GM19238 (cell line): ENCODE results near the gene MGAT4B.
A peak's percentile ranks its signal among the peaks of the same experiment; 100 is the strongest.

ENCODE experiments used
- DNase-seq: peaks from one replicate; pipeline ENCODE4 v3.0.0; 2011; ENCODE audit warnings: low spot score; ENCODE audit not compliant: insufficient read length

The MGAT4B gene

DNA sequence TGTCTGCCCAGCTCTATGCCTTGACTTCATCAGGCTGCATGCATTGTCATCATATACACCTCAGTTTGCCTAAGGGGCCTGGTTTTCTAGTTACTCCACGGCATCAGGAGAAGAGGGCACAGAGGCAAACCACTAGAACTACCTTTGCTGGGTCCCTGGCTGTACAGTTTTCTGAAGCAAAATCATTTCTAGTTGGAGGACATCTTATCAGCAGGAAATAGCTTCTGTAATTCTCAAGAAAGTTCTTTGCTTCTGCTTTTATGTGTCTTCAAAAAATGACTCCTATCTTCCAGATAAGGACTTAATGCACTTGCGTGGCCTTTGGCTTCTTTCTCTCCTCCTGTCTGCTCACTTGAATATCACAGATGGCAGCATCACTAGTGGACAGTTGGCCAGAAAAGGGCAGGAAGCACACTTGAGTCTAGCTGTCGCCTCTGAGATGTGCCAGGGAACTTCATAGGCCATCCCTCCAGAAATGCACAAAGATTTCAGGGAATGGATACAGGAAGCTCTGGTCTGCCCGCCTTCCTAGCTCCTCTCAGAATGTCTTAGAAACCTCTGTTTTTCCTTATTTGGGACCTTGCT is 35.3 kb downstream of the MGAT4B start:
- DNase-seq, result no peak

DNA sequence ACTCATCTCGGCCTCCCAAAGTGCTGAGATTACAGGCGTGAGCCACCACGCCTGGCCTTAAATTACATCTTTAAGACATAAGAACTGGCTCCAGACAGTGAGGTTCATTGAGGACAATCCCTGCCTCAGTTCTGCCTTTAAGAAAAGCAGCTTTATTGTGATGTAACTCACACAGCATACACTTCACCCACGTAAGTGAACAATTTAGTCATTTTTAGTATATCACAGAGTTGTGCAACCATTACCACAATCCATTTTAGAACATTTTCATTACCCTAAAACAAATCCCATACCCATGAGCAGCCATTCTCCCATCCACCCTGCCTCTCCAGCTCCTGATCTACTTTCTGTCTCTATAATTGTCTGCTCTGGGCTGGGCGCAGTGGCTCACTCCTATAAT is 36.9 kb downstream of the MGAT4B start:
- DNase-seq, result no peak

DNA sequence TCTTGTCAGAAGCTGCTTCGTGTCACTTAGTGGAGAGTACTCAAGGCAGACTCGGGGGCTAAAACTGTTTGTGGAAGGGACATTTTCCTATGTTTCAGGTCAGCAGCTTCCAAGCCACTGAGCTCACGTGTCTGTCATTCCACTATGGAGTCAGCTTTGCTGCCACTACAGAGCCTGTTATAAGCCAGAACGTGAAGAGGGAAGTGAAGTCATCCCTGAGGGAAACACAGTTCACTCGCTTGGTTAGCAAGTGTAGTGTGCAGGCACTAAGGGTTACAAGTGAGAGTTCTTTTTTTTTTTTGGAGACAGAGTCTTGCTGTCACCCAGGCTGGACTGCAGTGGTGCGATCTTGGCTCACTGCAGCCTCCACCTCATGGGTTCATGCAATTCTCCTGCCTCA is 37.4 kb downstream of the MGAT4B start:
- DNase-seq, result no peak

DNA sequence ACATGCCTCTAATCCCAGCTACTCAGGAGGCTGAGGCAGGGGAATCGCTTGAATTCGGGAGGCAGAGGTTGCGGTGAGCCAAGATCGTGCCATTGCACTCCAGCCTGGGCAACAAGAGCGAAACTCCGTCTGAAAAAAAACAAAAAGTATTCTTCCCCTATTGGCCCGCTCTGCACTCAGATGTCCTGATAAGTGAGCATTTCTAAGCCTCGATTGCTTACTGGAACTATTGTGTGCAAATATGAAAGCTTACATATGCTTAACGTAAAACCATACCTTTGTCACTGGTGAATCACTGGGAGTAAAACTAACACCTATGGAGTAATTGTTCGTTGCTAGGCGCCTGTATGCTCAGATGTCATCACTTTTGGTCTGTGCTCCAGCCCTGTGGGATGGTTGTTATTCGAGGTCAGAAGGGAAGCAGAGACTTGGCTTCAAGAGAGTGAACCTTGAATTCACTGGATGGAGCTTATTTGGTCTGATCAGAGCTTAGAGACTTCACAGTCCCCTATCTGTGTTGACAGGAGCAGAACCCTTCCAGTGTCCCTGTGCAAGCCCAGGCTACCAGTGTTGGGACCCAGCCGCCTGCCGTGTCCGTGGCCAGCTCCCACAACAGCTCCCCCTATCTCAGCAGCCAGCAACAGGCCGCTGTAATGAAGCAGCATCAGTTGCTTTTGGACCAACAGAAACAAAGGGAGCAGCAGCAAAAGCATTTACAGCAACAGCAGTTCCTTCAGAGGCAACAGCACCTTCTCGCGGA is 38.2 kb downstream of the MGAT4B start:
- DNase-seq, result no peak

DNA sequence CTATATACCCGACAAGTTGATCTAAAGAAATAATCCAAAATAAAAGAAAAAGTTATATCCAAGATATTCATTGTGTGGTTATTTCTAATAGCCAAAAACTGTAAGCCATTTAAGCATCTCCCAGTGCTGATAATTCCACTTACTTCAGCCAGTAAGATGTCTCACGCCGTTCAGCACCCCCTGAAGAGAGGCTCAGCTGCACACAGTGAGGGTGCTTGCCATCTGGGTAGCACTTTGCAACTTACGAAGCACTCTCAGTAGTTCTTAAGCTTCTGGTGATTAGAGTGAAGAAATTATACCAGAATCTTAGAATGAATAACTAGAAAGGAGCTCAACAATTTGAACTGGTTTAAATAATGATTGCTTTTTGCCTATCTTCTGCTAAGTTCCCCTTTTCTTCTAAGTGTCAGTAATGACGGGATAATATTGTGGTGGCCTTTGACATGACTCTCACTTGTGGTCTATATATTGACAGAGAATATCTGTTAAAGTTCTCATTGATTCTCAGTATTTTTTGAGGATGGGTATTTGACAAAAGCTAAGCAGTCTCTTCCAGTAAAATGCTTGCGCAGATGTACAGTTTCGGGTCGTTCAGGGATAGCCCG is 39.1 kb downstream of the MGAT4B start:
- no peak for DNase-seq

DNA sequence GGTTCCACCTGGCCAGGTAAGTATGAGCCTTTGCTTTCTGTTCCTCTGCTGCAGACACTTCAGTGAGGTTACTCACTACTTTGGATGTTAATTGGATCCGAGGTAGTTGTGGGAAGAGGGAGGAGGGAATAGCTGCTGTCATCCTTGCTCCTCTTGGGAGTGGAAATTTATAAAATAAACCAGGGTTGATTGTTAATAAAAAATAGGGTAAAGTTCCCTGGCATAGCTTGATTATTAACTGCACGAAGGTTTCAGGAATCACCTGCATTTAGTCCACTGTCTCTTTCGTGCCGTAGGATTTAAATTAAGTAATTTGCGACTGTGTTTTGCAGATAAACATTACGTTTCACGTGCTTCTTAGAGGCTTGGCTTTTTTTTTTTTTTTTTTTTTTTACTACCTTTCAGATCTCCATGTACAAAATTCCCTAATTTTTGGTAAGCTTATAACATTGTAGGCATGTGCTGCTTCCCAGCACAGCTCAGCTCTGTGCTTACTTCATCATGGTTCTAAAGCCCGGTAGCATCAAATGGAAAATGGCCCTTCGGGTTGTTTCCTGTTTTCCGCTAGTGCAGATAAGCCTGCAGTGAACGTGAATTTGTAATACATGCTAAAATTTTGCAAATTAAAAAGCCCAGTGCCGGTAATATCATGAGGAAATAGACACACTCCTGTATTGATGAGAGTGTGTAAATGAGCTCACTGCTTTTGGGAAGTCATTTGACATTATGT is 39.8 kb downstream of the MGAT4B start:
- DNase-seq, result no peak

DNA sequence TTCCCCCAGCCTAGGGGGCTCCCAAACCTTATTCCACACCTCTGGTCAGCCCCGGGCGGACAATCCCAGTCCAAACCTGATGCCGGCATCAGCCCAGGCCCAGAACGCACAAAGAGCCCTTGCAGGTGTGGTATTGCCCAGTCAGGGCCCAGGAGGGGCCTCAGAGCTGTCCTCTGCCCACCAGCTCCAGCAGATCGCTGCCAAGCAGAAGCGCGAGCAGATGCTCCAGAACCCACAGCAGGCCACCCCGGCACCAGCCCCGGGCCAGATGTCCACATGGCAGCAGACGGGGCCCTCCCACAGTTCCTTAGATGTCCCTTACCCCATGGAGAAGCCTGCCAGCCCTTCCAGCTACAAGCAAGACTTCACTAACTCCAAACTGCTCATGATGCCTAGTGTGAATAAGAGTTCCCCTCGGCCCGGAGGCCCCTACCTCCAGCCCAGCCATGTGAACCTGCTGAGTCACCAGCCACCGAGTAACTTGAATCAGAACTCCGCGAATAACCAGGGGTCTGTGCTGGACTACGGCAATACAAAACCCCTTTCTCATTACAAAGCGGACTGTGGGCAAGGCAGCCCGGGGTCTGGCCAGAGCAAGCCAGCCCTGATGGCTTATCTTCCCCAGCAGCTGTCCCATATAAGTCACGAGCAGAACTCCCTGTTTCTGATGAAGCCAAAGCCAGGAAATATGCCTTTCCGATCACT is 40.5 kb downstream of the MGAT4B start:
- DNase-seq, result no peak

DNA sequence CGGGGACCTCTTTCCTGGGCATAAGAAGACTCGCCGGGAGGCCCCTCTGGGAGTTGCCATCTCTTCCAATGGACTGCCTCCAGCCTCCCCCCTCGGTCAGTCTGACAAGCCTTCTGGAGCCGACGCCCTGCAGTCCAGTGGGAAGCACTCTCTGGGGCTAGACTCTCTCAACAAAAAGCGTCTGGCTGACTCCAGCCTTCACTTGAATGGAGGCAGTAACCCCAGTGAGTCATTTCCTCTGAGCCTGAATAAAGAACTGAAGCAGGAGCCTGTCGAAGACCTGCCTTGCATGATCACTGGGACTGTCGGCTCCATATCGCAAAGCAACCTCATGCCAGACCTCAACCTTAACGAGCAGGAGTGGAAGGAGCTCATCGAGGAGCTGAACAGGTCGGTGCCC is 41.3 kb downstream of the MGAT4B start:
- DNase-seq, result no peak

DNA sequence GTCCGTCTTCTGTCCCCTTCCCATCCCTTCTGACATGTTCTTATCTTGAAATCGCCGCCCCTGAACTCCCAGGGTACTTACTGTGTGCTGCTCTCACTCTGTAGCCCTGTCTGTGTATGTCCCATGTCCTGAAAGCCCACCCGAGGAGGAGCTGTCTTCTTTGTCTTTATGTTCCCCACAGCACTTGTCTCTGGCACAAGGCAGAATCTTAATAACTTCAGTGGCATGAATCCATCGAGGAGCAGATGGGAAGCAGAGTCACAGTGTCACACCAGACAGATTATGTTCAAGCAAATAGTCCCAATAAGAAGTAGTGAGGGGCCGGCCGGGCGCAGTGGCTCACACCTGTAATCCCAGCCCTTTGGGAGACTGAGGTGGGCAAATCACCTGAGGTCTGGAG is 42.6 kb downstream of the MGAT4B start:
- no peak for DNase-seq

DNA sequence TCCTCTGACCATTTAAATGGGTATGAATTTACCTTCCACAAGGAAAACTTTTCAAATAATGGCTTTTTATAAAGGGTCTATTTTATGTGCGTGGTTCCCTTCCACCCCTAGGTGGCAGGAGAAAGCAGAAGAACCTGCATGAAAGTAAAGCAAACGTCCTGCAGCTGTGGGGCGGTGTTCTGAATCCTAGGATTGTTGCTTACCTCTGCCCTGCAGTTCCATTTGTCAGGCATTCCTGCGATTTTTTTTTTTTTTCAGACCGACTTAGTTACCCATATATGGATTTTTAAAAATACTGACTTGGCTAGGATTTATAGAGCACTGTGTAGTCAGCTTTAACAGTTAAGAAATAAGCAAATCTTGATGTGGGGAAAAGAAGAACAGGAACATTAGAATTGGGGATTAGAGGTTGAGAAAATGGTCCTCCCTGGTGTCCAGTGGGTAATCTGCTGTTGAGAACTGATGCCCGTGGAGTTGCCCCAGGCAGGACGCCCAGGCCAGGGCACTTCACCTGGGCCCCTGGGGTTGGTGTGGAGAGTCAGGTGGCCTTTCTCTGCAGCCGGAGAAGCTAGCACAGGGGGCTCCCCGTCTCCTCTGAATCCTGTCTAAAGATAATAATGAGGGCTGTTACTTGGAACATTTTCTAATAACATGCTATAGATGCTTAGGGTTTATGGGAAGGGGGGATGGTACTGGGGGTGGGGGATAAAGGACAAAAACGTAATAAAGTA is 43.3 kb downstream of the MGAT4B start:
- DNase-seq, result peak; percentile 50

DNA sequence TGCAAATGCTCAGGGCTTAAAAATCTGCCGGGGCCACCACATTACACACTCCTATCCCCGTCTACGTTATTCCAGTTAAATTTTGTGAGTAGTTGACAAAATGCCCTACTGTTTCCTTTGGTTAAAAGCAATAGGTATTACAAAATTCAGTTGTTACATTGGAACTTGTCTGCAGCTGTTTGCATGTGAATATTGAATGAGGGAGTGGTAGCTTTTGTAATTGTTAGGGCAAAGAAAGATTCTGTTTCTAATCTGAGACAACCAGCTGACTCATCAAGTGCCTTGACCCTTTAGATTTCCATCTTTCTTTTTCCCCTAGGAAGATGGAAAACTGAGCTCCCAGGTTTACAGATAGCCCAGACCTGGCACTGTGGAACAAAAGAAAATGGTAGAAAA is 43.9 kb downstream of the MGAT4B start:
- no peak for DNase-seq

DNA sequence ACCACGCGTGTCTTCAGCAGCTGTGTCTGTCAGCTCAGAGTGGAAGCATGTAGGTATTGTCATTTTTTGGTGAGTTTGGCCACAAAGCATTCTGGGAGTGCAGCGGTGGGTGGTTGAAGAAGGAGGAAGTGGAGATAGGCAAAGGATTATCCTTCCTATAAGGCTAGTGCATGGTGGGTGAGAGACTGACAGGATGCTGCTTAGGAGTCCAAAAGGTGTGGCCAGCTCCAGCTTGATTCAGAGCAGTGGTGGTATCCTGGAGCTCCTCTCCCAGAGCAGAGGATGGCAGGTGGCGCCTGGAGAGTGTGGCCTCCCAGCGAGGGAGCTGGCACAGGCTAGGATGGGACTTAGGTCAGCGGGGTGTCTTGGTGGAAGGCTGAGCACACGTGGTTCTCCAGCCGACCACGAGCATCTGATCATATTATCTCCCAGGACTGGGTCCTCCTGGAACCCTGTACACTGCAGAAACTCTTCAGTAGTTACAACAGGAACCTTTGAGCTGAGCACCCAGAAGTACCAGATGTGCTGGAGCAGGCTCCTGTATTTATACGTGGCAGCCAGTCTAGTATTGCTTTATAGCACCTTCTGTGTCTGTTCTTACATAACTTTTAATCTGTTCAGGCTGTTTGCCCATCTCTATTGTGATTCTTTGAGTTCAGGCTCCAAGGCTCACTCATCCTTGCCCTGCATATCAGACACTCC is 44.4 kb downstream of the MGAT4B start:
- peak; percentile 28 for DNase-seq

DNA sequence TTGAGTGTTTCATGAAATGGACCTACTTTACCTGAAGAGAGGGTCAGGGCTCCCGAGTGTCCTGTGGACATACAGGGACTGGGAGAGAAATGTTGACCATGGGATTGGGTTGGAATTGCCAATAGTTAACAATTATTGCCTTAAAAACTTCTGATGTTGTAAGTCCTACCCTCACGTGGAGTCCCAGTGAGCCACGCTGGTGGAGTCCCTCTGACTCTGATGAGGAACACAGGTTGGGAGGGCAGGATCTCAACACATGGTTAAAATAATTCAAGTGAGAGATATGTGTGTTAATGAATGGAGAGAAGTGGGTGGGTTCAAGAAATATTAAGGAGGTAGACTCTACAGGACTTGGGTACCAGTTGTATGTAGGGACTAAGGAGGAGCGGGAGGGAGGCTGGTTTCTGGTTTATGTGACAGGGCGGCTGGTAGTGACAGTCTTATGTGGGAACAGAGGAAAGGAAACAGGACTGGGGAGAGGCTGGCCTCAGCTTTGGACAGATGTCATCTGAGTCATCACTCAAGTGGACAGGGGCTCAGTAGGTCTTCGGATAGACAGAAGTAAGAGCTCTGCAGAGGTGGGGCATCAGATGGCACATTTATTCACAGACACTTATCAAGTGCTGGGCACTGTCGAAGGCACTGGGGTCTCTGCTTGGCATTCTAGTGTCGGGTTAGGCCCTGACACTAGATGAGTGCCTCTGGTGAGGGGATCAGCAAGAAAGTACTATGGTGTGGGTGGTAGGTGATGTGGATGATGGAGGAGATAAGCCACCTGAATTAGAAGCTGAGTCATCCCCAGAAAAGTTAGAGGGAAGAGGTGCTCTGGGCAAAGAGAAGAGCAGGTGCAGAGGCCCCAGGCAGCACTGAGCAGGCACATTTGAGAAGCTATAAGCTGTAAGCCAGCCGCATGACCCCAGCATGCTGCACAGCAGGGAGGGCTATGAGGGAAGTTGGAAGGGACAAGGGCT is 46.8 kb downstream of the MGAT4B start:
- no peak for DNase-seq

DNA sequence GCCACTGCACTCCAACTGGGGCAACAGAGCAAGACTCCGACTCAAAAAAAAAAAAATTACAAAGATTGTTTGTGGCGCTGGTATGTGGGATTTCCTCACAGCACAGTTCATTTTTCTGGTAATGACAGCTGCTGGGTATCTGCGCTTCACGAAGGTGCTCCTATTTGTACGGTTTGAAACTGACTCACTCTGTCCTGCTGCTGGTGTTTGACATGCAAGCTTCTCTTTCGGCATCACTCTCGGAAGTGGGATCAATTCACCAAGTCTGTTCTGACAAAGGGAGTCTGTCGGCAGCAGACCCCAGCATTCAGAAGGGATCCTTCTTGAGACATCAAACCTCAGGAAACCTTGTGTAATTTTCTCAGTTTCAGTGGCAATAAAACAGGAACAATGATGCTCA is 47.7 kb downstream of the MGAT4B start:
- DNase-seq, result no peak

DNA sequence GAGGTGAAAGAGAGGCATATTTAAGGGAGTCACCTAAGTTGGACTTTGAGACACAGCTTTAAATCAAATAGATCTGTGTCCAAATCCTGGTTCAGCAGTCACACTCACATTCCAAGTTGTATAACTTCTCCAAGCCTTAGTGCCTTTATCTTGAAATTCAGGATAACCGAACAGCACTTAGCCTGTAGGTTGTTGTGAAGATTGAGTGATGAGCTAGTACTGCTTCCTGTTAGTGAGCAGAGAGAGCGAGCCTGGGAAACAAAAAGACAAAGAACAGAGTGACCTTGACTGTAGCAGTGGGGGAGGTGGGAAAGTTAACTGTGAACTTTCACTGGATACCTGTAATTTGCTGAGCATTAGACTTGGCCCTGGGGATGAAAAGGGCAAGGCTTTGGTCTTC is 51.6 kb downstream of the MGAT4B start:
- DNase-seq, result no peak

DNA sequence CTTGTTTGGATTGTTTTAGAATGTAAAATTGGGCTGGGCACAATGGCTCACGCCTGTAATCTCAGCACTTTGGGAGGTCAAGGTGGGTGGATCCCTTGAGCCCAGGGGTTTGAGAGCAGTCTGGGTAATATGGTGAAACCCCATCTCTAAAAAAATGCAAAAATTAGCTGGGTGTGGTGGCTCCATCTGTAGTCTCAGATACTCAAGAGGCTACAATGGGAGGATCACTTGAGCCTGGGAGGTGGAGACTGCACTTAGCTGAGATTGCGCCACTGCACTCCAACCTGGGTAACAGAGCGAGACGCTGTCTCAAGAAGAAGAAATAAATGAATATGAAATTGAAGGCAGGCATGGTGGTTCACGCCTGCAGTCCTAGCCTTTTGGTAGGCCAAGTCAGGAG is 52.7 kb downstream of the MGAT4B start:
- DNase-seq, result no peak

DNA sequence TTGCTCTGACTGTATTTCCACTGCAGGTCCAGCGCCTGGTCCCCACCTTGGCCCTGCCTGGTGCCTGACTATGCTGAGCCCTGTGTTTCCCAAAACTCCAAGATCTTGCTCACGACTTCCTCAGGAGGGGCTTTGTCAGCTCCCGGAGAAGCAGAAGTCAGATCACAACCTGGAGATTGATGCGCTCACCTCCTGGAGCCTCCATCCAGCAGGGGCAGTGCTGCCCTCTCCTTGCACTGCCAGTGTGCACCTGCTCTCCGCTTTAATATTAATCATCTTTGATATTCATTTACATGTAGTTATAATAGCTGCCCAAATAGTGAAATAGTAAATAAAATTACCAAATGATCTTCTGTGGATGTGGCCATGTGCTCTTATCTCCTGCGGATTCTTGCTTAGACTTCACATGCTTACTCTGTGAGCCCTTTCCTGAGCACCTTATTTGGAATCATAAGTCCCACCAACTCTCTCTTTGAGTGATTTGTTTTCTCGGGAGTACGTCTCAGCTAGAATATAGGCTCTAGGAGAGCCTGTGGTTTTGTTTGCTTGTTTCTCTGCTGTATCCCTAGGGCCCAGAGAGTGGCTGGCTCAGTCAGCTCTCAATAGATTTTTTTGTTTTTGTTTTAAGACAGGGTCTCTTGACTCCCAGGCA is 56.7 kb downstream of the MGAT4B start:
- no peak for DNase-seq

DNA sequence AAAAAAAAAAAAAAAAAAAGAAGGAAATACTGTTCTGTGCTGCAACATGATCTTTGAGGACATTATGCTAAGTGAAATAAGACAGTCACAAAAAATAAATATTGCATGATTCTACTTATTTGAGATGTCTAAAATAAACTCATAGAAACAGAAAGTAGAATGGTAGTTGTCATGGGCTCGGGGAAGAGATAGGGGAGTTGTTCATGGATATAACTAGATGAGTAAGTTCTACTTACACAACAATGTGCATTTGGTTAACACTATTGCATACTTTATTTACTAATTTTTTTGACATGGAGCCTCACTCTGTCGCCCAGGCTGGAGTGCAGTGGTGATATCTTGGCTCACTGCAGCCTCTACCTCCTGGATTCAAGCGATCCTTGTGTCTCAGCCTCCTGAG is 58.9 kb downstream of the MGAT4B start:
- no peak for DNase-seq
